NCI-H2227 (cell line): ENCODE results near the gene CLPTM1L.
"Not testable (repeated sequence)": the region's sequence is repeated elsewhere in the genome, so short reads cannot be mapped to it uniquely, and the experiment has no call there.

Experiments used
- DNase-seq: peaks from one replicate; lab custom pipeline; 2025; ENCODE audit not compliant: unreplicated experiment; lab: John Stamatoyannopoulos, UW

Gene CLPTM1L

GRCh38 chr5:1278656-1279442 is 66.0 kb downstream of the CLPTM1L start:
- DNase-seq = no peak

GRCh38 chr5:1278216-1278615 is 66.7 kb downstream of the CLPTM1L start:
- no peak for DNase-seq

- DNase-seq = no peak
These were observed 67.1 kb downstream of the CLPTM1L start for GRCh38 chr5:1277781-1278180.

GRCh38 chr5:1277331-1277730 is 67.6 kb downstream of the CLPTM1L start:
- no peak for DNase-seq

GRCh38 chr5:1276930-1277329 is 68.0 kb downstream of the CLPTM1L start:
- no peak for DNase-seq

- DNase-seq = not testable (repeated sequence)
These were observed 69.2 kb downstream of the CLPTM1L start for GRCh38 chr5:1275397-1276391.

GRCh38 chr5:1274471-1274870 is 70.4 kb downstream of the CLPTM1L start:
- no peak for DNase-seq

- DNase-seq = no peak
These were observed 71.2 kb downstream of the CLPTM1L start for GRCh38 chr5:1273745-1274144.

DNA sequence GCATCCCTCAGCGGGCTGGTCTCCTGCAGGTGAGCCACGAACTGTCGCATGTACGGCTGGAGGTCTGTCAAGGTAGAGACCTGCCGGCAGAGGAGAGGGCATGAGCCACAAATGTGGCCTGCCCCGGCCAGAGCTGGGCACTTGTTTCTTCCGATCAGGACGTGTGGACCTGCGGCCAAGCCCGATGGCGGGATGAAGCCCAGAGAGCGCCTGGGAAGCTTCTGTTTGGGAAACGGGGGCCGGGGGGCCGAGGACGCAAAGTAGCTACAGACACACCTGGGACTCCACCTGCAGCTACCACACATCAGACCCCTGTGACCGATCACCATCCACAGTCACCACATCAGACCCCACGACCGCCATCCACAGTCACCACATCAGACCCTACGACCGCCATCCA is 72.7 kb downstream of the CLPTM1L start:
- no peak for DNase-seq

DNA sequence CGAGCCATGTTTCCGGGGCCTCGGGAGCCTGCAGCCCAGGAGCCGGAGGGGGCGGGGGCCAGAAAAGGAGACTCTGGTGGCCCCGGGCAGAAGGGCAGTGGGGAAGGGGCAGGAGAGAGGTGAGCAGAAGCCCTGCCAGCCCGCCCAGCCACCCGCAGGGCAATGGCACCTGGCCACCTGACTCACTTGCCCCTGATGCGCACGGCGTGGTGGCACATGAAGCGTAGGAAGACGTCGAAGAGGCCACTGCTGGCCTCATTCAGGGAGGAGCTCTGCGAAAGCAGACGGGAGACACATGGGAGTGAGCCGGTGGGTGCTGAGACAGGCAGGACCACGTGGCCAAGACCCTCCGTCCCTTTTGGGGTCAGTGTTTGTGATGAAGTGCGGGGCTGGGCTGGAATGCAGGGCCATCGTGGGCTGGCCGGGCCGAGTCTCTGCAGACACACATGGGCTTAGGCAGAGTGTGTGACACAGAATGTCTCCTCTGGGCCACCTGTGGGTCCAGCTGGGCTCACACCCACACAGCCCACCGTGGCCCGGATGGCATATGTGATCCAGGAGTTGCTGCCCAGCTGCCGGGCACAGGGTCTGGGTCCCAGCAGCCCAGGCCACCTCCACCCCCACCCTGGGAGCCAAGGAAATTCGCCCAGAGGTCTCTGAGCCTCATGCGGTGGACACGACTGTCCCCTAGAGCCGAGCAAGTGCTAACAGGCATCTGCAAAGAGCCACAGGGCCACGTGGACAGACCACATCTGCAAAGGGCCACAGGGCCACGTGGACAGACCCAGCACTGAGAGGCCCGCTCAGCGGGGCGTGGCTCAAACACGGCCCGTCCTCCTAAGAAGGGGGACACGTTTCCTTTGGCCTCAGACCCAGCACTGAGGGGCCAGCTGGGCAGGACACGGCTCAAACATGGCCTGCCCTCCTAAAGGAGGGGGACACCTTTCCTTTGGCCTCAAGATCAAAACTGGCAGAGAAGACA is 73.7 kb downstream of the CLPTM1L start:
- no peak for DNase-seq

DNA sequence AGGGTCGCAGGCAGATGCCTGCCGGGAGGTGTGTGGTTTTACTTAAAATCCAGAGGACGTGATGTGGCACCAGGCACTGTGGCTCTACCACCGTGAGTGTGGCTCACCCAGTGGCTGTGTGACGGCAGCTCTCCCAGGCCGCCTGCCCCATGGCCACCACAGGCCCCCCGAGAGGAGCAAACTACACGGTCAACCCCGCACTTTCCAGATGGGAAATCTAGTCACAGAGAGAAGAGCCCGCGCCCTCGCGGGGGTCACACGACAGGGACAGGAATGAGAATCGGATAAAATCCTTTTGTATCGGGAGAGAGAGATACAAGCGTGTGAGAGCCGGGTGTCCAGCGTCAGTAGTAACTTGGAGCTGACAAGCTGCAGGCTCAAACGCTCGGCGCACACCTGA is 74.5 kb downstream of the CLPTM1L start:
- DNase-seq = no peak

- no peak for DNase-seq
These were observed 76.2 kb downstream of the CLPTM1L start for GRCh38 chr5:1268666-1269065.

- DNase-seq = no peak
These were observed 76.8 kb downstream of the CLPTM1L start for GRCh38 chr5:1268056-1268455.
